Measurements from ENCODE around the gene MRPS34.
"Not testable (repeated sequence)": the region's sequence is repeated elsewhere in the genome, so short reads cannot be mapped to it uniquely, and the experiment has no call there.

Gene MRPS34

DNA sequence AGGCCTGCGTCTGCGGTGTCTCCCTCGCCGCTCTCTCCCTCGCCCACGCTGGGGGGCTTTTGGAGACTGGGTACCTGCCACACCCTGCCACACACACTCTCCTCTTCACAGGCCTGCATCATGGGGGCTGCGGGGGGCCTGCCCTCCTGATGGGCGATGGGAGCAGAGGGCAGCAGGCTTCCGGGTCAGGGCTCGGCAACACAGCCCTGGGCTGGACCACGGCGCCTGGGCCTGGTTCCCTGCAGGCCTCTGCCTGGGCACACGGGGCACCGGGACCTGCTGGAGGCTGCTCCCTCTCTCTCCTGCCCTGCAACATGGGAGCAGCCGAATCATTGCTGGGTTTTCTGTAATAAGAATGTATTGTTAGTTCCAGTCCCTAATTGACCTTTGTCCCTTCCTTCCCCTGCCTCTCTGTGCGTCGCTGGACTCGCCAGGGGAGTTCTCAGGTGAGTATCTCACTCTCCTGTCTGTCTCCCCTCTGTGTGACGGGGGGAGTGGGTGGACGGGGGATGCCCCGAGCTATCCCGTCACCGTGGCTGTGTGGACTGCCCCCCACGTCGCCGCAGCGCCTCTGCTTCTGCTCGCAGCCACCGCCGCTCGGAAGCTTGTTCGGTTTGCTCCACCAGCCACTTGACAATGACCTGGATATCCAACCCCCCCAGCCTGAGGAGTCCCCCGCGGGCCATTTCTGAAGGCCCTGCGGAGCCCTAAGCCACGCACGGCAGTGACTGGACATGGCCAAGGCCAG is 15.0 kb downstream of the MRPS34 start:
- no peak for DNase-seq (ENCODE audit: low read depth in 2 of 2)

DNA sequence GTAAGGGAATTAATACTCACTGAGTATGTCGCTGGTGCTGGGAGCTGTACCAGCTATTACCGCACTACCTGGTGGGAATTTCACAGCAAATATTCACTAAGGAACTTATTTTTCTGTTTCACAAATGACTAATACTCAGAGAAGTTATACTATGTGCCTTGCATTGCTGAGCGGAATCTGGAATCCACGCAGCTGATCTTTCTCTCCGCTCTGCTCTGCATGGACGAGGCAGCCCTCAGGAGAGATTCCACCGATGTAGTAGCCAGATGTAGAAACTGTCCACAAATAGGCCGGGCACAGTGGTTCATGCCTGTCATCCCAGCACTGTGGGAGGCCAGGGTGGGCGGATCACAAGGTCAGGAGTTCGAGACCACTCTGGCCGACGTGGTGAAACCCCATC is 18.7 kb downstream of the MRPS34 start:
- DNase-seq (ENCODE audit: low read depth in 2 of 2) = no peak

DNA sequence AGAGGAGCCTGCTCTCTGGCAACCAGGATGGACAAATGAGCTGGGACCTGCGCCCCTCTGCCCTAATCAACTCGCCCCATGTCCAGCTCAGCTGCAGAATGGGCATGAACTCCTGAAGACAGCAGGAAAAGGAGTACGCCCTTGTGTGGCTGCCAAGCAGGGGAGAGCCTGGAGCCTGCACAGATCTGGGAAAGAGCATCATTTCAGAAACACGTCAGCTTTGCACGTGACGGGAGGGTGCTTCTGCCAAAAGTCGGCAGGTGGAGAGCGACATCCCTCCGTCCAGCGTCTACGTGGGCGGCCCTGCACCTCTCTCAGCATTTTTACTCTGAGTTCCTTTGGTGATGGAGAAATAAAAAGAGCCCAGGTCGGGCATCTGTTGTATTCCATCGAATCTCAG is 20.1 kb downstream of the MRPS34 start:
- DNase-seq (ENCODE audit: low read depth in 2 of 2) = no peak

DNA sequence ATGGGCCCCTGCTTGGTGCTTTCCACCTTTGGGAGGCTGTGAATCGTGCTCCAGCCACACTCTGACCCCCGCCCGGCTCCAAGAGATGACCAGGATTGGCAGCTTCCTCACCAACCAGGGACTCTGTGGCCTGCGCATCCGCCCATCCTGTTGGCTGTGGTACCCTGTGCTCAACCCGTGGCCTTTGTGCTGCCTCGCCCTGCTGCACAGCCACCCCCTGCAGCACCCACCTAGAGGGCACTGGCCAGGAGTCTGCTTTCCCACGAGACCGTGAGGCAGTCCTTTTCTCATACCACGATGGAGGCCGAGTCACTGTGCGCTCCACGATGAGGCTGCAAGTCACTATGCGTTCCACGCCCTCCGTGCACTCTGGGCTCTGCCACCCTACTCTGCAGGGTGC is 21.0 kb downstream of the MRPS34 start:
- DNase-seq (ENCODE audit: low read depth in 2 of 2) = no peak

DNA sequence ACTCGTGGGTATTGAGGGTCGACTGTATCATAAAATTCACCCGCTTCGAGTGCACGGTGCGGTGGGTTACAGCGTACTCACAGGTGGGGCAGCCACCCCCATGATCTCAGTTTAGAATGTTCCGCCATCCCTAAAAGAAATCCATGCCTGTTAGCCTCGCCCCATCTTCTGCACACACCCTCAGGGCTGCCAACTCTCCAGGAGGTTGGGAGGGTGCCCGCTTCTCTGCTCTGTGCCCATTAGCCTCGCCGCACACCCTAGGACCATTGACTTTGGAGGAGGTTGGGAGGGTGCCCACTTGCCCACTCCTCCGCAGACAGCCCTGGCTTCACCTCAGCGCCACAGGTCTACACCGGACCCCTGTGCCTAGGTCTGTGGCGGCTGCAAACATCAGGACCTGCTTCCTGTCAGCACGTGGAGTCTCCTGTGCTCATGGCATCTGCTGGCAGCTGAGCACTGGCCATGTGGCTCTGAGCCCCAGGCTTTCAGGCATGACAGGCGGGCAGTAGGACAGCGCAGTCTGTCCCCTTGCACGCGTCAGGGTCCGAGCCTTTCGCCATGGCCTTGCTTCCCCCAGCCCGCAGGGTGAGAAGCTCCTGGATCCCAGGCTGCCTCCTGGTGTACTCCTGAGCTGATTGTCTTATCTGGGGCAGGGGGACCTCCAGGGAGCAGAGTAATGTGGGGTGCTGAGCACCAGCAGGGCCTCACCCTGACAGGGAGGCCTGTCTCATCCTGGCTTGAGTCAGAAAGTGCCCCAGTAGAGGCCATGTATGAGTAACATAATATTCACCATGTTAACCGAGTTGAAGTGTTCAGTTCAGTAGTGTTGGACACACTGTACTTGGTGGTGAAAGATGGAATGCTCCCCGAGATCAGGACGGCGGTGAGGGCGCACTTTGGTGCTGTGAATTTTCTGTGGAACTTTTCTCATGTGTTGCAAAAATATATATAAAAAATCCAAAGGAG is 23.5 kb downstream of the MRPS34 start:
- DNase-seq (ENCODE audit: low read depth in 2 of 2) = no peak

DNA sequence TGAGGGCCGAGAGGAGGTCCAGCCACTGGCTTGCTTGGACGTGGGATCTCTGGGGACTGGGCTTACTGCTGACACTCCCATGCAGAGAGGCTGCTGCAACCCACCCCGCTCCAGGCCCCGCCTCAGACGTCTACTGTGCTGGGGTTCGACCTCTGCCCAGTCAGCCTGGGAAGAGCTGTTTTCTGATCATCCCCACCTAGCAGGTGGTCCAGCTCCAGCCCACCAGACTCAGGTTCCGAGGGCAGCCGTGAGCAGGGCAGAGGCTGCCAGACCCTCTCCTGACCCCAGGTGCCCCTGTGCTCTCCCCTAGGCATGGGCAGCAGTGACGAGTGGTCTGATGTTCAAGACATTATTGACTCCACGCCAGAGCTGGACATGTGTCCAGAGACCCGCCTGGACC is 25.0 kb downstream of the MRPS34 start:
- no peak for DNase-seq (ENCODE audit: low read depth in 2 of 2)

DNA sequence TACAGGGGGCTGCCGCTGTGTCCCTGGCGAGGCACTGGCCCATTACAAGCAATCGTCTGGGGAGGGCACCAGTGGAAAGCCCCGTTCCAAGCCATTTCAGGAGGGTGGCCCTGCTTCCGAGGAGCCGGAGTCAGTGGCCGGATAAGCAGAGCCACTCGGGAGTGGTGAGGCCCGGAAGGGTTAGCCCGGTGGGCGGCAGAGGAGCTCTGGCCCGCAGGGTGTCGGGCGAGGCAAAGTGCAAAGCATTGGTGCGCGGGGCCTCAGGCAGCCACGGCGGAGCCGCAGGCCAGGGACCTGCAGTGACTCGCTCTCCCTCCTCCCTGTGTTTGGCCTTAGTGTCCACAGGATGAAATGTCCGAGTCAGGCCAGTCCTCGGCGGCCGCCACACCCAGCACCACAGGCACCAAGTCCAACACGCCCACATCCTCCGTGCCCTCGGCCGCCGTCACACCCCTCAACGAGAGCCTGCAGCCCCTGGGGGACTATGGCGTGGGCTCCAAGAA is 26.2 kb downstream of the MRPS34 start:
- no peak for DNase-seq (ENCODE audit: low read depth in 2 of 2)

DNA sequence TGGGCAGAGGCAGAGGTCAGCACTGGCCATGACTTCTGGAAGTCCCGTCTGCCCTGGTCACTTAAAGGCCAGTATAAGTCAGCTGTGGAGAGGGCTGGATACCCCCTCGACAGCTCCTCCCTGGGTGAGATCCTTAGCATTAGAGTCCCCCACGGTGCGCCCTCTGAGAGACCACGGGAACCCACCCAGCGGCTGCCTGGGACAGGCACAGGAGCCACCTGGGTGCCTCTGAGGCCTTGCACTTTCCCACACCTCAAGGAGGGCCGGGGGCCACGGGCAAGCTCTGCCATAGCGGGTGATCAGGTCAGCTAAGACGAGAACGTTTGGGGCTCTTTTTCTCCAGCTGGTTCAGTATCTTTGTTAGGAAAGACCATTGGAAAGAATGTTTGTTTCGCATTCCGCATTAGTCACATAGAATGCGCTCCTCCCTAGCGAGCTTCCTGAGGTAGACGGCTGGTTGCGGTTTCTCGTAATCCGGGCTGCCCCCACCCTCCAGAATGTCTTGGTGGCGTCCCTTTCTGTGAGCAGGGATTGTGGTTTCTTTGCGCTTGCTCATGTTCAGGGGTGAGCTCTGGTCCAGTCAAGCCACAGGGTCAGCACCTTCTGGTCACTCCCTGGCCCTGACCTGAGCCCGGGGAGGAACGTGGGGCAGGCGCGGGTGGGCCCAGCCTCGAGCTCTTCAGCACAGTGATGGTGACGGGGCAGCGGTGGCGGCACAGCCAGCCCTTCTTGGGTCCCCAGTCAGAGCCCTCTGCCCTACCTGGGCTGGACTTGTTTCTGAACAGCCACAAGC is 26.8 kb downstream of the MRPS34 start:
- DNase-seq (ENCODE audit: low read depth in 2 of 2) = no peak

DNA sequence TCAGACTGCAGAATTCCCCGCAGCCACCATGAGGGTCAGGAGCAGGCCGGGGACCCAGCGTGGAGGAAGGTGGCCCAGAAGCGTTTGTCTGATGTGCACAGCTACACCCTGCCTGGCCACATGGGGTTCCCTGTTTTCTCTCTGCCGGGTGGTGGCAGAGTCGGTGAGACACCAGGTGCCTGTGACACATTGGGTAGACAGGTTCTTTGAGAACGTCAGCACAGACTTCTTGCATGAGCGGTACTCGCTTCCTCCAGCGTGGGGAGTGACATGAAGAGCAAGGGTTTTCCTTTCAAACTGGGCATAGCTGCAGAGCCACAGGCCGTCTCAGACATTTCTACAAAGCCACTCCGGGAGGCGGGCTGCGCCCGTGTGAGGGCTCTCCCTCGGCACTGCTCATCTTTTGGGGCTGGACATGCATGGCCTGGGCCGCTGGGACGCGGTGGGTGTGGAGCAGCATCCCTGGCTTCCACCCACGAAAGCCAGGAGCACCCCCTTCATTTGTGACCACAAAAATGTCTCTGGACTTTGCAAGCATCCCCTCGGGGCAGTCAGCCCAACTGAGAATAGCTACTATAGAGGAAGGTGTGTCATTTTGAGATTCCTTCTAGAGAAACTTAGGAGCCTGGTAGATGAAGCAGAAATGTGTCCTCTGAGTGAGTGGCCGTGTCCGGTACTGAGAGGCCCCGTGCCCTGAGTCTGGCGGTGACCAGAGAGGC is 27.6 kb downstream of the MRPS34 start:
- DNase-seq (ENCODE audit: low read depth in 2 of 2) = no peak

DNA sequence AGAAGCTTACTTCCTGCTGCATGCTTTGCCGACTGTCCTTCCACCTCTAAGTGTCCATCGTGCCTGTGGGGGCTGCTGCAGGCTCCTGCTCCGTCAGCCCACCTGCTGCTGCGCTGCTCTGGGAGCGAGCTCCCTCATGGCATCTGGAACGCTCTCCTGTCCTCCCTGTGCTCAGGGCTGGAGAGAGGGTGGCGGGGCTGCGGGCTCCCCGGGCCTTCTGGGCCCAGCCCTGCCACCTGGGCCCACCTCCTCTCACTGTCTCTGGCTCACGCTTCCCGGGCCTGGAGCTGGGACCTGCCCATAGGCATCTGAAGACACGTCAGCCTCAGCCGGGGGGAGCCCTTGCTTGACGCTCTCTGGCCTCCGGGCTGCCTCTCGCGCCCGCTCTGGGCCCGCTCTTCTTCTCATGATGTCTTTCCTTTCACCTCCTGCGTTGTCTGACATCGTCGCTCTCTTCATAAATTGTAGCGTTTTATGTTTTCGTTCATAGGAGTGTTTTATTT is 28.5 kb downstream of the MRPS34 start:
- DNase-seq (ENCODE audit: low read depth in 2 of 2) = no peak

DNA sequence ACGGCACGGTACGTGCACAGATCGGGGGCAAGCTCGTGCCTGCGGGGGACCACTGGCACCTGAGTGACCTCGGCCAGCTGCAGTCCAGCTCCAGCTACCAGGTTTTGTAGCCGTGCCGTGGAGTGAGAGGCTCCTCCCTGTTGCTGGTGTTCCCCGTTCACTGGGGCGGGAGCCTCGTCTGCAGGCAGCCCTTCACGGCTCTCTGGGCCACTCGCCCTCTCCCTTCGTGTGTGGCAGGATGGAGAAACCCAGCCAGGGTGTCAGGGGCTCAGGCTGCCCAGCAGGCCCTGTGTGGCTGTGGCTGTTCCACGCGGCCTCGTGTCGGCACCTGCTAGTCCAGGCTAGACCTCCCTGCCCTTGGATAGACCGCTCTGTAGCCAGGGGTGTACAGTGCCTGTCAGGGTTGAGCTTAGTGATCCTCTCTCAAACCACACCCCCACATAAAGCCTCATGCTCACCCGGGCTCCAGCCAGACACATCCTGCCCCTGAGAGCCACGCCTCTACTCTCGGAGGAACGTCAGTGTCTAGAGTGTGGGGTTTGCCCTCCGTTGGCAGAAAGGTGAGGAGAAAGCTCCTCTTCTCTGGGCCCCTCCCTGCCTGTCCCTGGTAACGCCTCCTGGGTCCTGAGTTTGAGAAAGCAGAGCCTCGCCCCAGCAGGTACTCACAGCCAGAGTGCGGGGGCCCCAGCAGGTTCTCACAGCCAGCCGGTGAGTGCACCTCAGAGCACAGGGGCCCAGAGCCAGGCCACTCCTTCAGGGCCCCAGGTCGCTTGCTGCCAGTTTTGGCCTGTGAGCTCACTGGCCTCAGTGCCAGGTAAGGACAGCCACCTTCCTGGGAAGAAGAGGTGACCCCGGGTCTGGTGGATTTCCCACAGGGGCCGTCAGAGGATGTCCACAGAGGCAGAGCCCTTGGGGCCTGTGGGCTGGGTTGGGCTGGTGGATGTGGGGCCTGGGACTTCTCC is 29.3 kb downstream of the MRPS34 start:
- DNase-seq (ENCODE audit: low read depth in 2 of 2) = no peak

DNA sequence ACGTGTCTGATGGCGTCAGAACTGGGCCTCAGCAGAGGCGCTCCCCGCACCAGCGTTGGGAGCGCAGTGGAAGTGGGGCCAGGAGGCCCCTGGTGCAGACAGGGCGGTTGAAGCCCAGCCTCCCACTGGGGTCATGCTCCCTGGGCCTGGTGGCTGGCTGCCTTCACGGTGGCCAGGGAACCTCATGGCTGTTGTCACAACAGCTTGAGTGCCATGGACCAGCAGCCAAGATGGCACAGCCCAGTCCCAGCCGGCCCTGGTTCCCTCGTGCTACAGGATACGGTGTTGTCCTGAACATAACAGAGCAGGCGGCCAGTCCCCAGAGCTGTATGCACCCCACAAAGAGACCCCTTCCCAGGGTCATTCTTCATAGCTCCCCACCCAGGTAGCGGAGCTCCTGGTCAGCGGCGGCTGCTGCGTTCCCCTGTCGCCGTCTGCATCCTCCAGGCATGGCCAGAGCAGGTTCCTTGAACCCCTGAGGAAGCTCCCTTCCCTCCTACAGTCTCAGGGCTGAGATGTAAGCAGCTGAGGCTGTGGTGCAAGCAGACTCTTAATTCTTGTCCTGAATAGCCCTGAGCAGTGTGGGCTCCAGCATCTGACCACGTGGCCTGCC is 31.3 kb downstream of the MRPS34 start:
- no peak for DNase-seq (ENCODE audit: low read depth in 2 of 2)

DNA sequence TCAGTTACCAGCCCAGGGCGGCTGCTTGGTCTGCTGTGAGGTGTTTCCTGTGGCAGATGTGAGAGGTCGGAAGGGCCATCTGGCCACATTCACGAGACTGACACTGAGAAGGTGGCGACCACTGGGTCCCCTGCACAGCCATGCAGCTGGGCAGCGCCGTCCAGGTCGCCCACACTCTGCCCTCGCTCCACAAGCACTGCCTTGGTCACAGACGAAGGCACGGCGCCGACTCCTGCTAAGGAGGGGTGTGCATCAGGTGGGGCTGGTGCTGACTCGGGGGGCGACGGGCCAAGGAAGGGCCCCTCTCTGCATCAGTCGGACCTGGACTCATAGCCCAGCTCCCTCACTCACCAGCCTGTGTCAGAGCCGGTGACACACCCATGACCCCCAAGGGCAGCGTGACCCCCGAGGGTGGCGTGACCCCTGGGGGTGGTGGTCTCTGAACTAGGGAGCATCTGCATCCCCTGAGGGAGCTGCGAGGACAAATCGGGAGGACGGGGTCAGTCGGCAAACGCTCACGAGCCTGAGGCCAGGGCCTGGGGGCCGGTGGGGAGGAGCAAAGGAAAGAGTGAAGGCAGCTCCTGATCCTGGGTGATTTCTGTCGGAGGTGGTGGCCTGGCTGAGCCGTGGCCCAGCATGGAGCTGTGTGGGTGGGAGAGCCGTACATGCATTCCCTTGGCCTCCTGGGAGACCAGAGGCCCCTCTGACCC is 32.0 kb downstream of the MRPS34 start:
- DNase-seq (ENCODE audit: low read depth in 2 of 2) = no peak

DNA sequence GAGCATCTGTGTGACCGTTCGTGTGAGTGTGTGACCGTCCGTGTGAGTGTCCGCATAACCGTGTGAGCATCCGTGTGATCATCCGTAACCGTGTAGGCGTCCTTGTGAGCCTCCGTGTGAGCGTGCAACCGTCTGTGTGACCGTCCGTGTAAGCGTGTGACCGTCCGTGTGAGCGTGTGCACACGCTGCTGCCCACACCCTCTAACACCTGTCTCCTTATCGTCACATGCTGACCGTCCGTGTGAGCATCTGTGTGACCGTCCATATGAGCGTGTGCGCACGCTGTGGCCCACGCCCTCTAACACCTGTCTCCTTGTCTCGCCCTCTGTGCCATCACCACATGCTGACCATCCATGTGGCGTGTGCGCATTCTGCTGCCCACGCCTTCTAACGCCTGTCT is 32.7 kb downstream of the MRPS34 start:
- DNase-seq (ENCODE audit: low read depth in 2 of 2) = no peak

DNA sequence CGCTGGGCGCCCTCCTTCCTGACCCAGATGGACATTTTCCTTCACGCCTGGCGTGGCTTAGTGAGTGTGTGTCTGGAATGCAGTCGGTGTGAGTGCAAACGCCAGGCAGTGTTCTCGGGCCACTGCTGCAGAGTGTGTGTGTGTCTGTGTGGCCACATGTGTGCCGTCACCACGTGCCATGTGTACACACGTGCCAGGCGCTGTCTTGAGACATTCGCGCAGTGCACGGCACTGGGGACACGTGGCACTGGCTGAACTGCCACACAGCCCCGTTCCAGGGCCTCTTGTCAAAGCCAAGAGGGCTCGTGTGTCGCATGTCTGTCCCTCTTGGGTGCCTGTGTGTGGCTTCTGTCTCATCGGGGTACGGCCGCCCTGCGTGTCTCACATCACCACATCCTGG is 38.1 kb downstream of the MRPS34 start:
- no peak for DNase-seq (ENCODE audit: low read depth in 2 of 2)

DNA sequence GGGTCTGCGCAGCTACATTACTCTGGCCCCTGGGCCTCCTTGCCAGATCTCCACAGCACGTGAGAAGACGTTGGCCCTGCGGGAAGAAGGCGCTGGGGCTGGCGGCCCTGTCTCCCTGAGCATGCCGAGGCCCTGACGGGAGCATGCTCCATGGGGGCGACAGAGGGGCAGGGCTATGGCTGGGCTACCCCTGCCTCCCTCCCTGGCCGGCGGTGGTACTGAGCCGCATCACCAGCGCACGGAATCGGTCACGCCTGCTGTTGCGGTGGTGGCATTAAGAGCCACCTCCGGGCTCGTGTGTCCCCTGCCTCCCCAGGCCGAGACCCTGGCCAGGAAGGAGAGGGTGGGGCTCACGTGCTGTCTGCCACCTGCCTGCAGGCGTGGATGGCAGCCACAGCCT is 38.8 kb downstream of the MRPS34 start:
- DNase-seq (ENCODE audit: low read depth in 2 of 2) = no peak

DNA sequence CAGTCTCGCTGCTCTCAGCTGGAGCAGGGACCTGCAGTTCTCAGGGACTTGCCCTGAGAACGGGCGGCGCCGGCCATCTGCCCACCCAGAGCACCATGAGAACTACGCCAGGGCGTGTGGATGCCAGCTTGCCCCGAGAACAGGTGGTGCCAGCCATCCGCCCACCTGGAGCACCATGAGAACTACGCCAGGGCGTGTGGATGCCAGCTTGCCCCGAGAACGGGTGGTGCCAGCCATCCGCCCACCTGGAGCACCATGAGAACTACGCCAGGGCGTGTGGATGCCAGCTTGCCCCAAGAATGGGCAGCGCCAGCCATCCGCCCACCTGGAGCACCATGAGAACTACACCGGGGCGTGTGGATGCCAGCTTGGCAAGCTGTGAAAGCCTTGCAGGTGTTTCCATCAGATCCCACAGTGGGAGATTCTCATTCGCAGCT is 40.4 kb downstream of the MRPS34 start:
- not testable (repeated sequence) for DNase-seq (ENCODE audit: low read depth in 2 of 2)

DNA sequence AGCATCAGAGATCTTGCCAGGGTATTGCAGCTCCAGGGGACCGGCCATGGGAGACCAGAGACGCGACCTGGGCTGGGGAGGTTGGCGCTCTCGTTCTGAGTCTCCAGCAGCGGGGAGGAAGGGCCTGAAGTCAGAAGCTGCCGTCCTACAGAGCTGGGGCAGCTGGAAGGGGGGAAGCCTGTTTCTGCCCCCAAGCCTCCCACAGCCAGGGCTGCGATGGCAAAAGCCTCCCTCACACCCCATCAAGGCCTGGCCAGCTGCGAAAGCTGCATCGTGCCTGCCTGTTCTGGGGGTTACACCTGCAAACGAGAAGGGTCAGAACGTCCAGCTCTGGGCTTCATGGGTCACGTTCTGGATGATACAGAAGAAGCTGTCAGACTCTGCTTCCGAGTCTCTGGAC is 40.9 kb downstream of the MRPS34 start:
- no peak for DNase-seq (ENCODE audit: low read depth in 2 of 2)

DNA sequence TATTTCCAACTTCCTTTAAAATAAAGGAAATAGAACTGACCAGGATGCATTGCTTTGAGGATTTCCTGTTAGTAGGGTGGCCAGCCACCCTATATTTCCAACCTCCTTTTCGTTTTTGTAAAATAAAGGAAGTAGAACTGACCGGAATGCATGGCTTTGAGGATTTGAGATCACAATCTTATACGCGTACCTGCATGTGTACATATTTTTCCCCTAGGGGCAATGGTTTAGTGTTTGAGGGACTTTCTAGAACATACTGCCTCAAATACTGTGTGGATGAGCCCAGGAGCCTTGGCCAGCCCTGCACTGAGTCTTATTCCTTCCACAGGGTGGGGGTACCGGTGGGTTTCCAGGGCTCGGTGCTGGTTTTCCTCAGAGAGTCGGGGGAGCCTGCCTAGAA is 41.3 kb downstream of the MRPS34 start:
- no peak for DNase-seq (ENCODE audit: low read depth in 2 of 2)
